Measurements from ENCODE around the gene RETN.

GRCh38 chr19:7636317-7636690 lies 32.5 kb upstream of the RETN start:
- TF ChIP-seq POLR2A (IDR thresholded peaks at IDR 0.05; ENCODE audit: extremely low read depth, insufficient read length): no peak
- TF ChIP-seq CTCF (IDR thresholded peaks at IDR 0.05; ENCODE audit: low read depth, low read length): no peak
